ENCODE data around the gene TMEM163.
"Not testable (repeated sequence)": the region's sequence is repeated elsewhere in the genome, so short reads cannot be mapped to it uniquely, and the experiment has no call there.

TMEM163 gene

GRCh38 chr2:134490559-134490958 lies 228.2 kb downstream of the TMEM163 start:
- FAIRE-seq (no peak), DNase-seq (ENCODE audit: insufficient read length, low spot score) (no peak)
- TF ChIP-seq POU2F2 (IDR thresholded peaks at IDR 0.05; ENCODE audit: low read depth, low read length) (no peak), SPI1 (IDR thresholded peaks at IDR 0.05; ENCODE audit: low read depth, low read length) (no peak), PAX5 (IDR thresholded peaks at IDR 0.05; ENCODE audit: insufficient read depth, low read length, severe bottlenecking) (no peak), POLR2AphosphoS5 (IDR thresholded peaks at IDR 0.05; ENCODE audit: low read depth, low read length) (no peak), TAF1 (IDR thresholded peaks at IDR 0.05; ENCODE audit: low read depth, low read length) (no peak)

- FAIRE-seq (no peak), DNase-seq (ENCODE audit: insufficient read length, low spot score) (no peak)
- no peak for TF ChIP-seq SPI1 (IDR thresholded peaks at IDR 0.05; ENCODE audit: low read depth, low read length)
- no peak for TF ChIP-seq TAF1 (IDR thresholded peaks at IDR 0.05; ENCODE audit: low read depth, low read length)
- no peak for TF ChIP-seq PAX5 (IDR thresholded peaks at IDR 0.05; ENCODE audit: insufficient read depth, low read length, severe bottlenecking)
- TF ChIP-seq POLR2A (IDR thresholded peaks at IDR 0.05; ENCODE audit: low read depth, low read length): no peak
- no peak for TF ChIP-seq POU2F2 (IDR thresholded peaks at IDR 0.05; ENCODE audit: low read depth, low read length)
- no peak for TF ChIP-seq POLR2AphosphoS5 (IDR thresholded peaks at IDR 0.05; ENCODE audit: low read depth, low read length)
These were observed 228.9 kb downstream of the TMEM163 start for GRCh38 chr2:134489732-134490384.

- FAIRE-seq: no peak
- TF ChIP-seq POLR2A (IDR thresholded peaks at IDR 0.05; ENCODE audit: low read depth, low read length): no peak
- TF ChIP-seq SPI1 (IDR thresholded peaks at IDR 0.05; ENCODE audit: low read depth, low read length): no peak
- no peak for TF ChIP-seq POU2F2 (IDR thresholded peaks at IDR 0.05; ENCODE audit: low read depth, low read length)
- no peak for DNase-seq (ENCODE audit: insufficient read length, low spot score)
These were observed 235.9 kb downstream of the TMEM163 start for GRCh38 chr2:134482766-134483340.

GRCh38 chr2:134482131-134482723 lies 236.6 kb downstream of the TMEM163 start:
- DNase-seq (ENCODE audit: insufficient read length, low spot score) (no peak), FAIRE-seq (no peak)
- no peak for TF ChIP-seq POU2F2 (IDR thresholded peaks at IDR 0.05; ENCODE audit: low read depth, low read length)
- no peak for TF ChIP-seq POLR2A (IDR thresholded peaks at IDR 0.05; ENCODE audit: low read depth, low read length)
- TF ChIP-seq POLR2AphosphoS5 (IDR thresholded peaks at IDR 0.05; ENCODE audit: low read depth, low read length): no peak
- TF ChIP-seq PAX5 (IDR thresholded peaks at IDR 0.05; ENCODE audit: insufficient read depth, low read length, severe bottlenecking): no peak
- no peak for TF ChIP-seq SPI1 (IDR thresholded peaks at IDR 0.05; ENCODE audit: low read depth, low read length)
- TF ChIP-seq TAF1 (IDR thresholded peaks at IDR 0.05; ENCODE audit: low read depth, low read length): no peak

- TF ChIP-seq POU2F2 (IDR thresholded peaks at IDR 0.05; ENCODE audit: low read depth, low read length) (no peak), POLR2A (IDR thresholded peaks at IDR 0.05; ENCODE audit: low read depth, low read length) (no peak), SPI1 (IDR thresholded peaks at IDR 0.05; ENCODE audit: low read depth, low read length) (no peak), TAF1 (IDR thresholded peaks at IDR 0.05; ENCODE audit: low read depth, low read length) (no peak), POLR2AphosphoS5 (IDR thresholded peaks at IDR 0.05; ENCODE audit: low read depth, low read length) (no peak), PAX5 (IDR thresholded peaks at IDR 0.05; ENCODE audit: insufficient read depth, low read length, severe bottlenecking) (no peak)
- no peak for FAIRE-seq
- no peak for DNase-seq (ENCODE audit: insufficient read length, low spot score)
These were observed 239.0 kb downstream of the TMEM163 start for GRCh38 chr2:134479696-134480330.

- FAIRE-seq; DNase-seq (ENCODE audit: insufficient read length, low spot score): not testable (repeated sequence)
These were observed 241.8 kb downstream of the TMEM163 start for GRCh38 chr2:134476982-134477381.

GRCh38 chr2:134470561-134471168 lies 248.1 kb downstream of the TMEM163 start:
- DNase-seq (ENCODE audit: insufficient read length, low spot score) (no peak), FAIRE-seq (no peak)
- TF ChIP-seq PAX5 (IDR thresholded peaks at IDR 0.05; ENCODE audit: insufficient read depth, low read length, severe bottlenecking): no peak
- no peak for TF ChIP-seq SPI1 (IDR thresholded peaks at IDR 0.05; ENCODE audit: low read depth, low read length)
- no peak for TF ChIP-seq POLR2AphosphoS5 (IDR thresholded peaks at IDR 0.05; ENCODE audit: low read depth, low read length)
- no peak for TF ChIP-seq POLR2A (IDR thresholded peaks at IDR 0.05; ENCODE audit: low read depth, low read length)
- TF ChIP-seq TAF1 (IDR thresholded peaks at IDR 0.05; ENCODE audit: low read depth, low read length): no peak
- TF ChIP-seq POU2F2 (IDR thresholded peaks at IDR 0.05; ENCODE audit: low read depth, low read length): no peak

GRCh38 chr2:134469516-134470115 lies 249.2 kb downstream of the TMEM163 start:
- TF ChIP-seq POLR2A (IDR thresholded peaks at IDR 0.05; ENCODE audit: low read depth, low read length) (no peak), SPI1 (IDR thresholded peaks at IDR 0.05; ENCODE audit: low read depth, low read length) (no peak), TAF1 (IDR thresholded peaks at IDR 0.05; ENCODE audit: low read depth, low read length) (no peak), PAX5 (IDR thresholded peaks at IDR 0.05; ENCODE audit: insufficient read depth, low read length, severe bottlenecking) (no peak)
- FAIRE-seq: no peak
- DNase-seq (ENCODE audit: insufficient read length, low spot score): no peak

GRCh38 chr2:134468776-134469175 lies 250.0 kb downstream of the TMEM163 start:
- DNase-seq (ENCODE audit: insufficient read length, low spot score): no peak
- no peak for FAIRE-seq
- TF ChIP-seq POLR2AphosphoS5 (IDR thresholded peaks at IDR 0.05; ENCODE audit: low read depth, low read length): no peak
- no peak for TF ChIP-seq POU2F2 (IDR thresholded peaks at IDR 0.05; ENCODE audit: low read depth, low read length)
- TF ChIP-seq PAX5 (IDR thresholded peaks at IDR 0.05; ENCODE audit: insufficient read depth, low read length, severe bottlenecking): no peak
- TF ChIP-seq TAF1 (IDR thresholded peaks at IDR 0.05; ENCODE audit: low read depth, low read length): no peak
- TF ChIP-seq SPI1 (IDR thresholded peaks at IDR 0.05; ENCODE audit: low read depth, low read length): no peak
- no peak for TF ChIP-seq POLR2A (IDR thresholded peaks at IDR 0.05; ENCODE audit: low read depth, low read length)
